Measurements from ENCODE around the gene SERINC5. TPM values are rescaled to one million over a fixed set of nuclear protein-coding genes. Genes with fewer than 3 reads are reported as not detected.
A peak's percentile ranks its signal among the peaks of the same experiment; 100 is the strongest.

SERINC5 gene
- total RNA-seq, 4 donors from 2014 or later: 6.5 to 9.3 (median 8.8) TPM

DNA sequence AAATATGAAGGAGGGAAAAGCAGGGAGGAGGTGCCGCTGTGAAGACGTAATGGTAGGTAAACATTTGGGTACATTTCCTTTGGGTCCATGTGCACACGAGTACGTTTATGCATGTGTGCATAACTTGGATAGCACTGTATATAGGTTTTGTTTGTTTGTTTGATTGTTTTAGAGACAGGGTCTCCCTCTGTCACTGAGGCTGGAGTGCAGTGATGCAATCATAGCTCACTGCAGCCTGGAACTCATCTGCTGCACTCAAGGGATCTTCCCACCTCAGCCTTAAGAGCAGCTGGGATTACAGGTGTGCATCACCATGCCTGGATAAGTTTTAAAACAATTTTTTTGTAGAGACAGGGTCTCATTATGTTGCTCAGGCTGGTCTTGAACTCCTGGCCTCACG, 126.7 kb downstream of the SERINC5 start:
- H3K36me3 ChIP-seq: no peaks in the 10 kb centered on the region
- no peak overlapping the region for H3K27ac ChIP-seq
- TF ChIP-seq, protein P1, sequence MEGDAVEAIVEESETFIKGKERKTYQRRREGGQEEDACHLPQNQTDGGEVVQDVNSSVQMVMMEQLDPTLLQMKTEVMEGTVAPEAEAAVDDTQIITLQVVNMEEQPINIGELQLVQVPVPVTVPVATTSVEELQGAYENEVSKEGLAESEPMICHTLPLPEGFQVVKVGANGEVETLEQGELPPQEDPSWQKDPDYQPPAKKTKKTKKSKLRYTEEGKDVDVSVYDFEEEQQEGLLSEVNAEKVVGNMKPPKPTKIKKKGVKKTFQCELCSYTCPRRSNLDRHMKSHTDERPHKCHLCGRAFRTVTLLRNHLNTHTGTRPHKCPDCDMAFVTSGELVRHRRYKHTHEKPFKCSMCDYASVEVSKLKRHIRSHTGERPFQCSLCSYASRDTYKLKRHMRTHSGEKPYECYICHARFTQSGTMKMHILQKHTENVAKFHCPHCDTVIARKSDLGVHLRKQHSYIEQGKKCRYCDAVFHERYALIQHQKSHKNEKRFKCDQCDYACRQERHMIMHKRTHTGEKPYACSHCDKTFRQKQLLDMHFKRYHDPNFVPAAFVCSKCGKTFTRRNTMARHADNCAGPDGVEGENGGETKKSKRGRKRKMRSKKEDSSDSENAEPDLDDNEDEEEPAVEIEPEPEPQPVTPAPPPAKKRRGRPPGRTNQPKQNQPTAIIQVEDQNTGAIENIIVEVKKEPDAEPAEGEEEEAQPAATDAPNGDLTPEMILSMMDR (IDR thresholded peaks at IDR 0.05): no peak
- H3K27me3 ChIP-seq: no peaks in the 10 kb centered on the region
- H3K9me3 ChIP-seq: no peaks in the 10 kb centered on the region
- no peak for ATAC-seq
- no peaks in the 10 kb centered on the region for H3K4me1 ChIP-seq
- 84 to 88% methylated on average over 5 of the region's 5 CpGs for WGBS, 2 donors (ENCODE audit: low coverage in 1 of 2)
- H3K4me3 ChIP-seq: no peak overlapping the region

DNA sequence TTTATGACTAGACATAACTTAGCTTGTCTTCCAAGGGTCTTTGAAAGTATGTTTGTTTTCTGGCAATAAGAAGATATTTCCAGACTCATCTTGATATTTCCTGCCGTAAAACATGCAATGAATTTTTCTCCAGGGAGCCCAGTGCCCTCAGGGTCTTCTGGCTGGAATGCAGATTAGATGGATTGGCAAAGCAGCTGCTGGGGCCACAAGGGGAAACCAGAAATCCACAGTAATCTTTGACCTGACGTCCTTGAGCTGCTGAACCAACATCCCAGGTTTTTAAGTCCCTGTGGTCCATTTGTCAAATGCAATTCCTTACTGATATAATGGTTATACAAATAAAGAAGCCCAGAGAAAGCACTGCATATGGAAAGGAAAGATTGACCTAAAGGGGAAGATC, 127.7 kb downstream of the SERINC5 start:
- no peaks in the 10 kb centered on the region for H3K4me1 ChIP-seq
- H3K9me3 ChIP-seq: no peaks in the 10 kb centered on the region
- no peak for ATAC-seq
- H3K36me3 ChIP-seq: no peaks in the 10 kb centered on the region
- H3K4me3 ChIP-seq: no peak overlapping the region
- H3K27ac ChIP-seq: no peak overlapping the region
- no peaks in the 10 kb centered on the region for H3K27me3 ChIP-seq
- WGBS, 2 donors (ENCODE audit: low coverage in 1 of 2): 61 to 78% methylated on average over 1 to 2 of the region's 2 CpGs
- TF ChIP-seq POLR2AphosphoS5 (IDR thresholded peaks at IDR 0.05): no peak
- TF ChIP-seq, protein P1 (IDR thresholded peaks at IDR 0.05): no peak
- TF ChIP-seq POLR2A (IDR thresholded peaks at IDR 0.05): no peak
- no peak for TF ChIP-seq EP300 (IDR thresholded peaks at IDR 0.05)

DNA sequence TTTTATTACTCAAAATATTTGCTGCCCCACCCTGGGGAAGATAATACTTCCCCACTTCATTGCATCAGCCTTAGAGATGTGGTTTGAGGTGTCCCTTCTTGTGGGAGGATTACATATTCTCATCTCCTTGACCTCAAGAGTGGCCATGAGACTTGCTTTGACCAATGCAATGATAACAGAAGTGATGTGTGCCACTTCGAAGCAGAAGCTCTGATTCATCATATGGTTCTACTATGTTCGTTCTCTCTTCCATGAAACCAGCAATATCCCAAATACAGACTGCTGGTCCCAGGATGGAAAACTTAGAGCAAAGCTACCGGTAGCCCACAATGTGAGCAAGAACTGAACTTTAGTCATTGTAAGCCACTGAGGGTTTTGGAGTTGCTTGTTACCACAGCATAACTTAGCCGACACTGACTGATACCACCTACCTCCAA, 128.7 kb downstream of the SERINC5 start:
- ATAC-seq: peak; percentile 46

DNA sequence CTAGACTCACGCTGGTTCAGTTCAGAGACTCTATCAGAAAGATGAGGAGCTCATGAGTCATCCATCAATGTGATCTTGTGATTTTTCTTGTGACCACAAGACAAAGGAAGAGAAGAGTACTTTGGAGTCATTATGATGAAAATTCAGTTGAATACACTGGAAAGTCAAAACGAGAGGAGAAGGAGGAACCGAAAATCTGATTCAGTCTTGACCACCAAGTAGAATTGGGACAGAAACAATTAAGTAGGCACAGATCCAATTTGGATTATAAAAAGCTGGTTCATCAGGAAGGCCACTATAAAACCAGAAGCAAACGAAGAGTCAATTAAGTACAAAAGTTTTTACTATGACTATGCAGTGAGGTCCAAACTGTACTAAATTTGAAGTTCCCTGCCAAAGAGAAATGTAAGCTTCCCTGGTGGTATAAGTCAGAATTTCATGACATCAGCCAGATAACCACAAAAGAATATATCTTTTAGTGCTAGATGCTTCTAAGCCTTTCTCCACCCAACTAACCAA, 129.8 kb downstream of the SERINC5 start:
- TF ChIP-seq, protein P1 (IDR thresholded peaks at IDR 0.05): no peak
- no peak for TF ChIP-seq EP300 (IDR thresholded peaks at IDR 0.05)
- no peak for TF ChIP-seq POLR2AphosphoS5 (IDR thresholded peaks at IDR 0.05)
- TF ChIP-seq POLR2A (IDR thresholded peaks at IDR 0.05): no peak

More for the DNA sequence above, 128.7 kb downstream of the SERINC5 start:
- Histone ChIP-seq H3K4me1 (no peaks in the 10 kb centered on the region), H3K36me3 (no peaks in the 10 kb centered on the region), H3K4me3 (no peak overlapping the region), H3K9me3 (no peaks in the 10 kb centered on the region), H3K27me3 (no peaks in the 10 kb centered on the region), H3K27ac (no peak overlapping the region)
- WGBS, 2 donors (ENCODE audit: low coverage in 1 of 2): 87 to 88% methylated on average over 3 to 4 of the region's 4 CpGs
- no peak for TF ChIP-seq EP300 (IDR thresholded peaks at IDR 0.05)

DNA sequence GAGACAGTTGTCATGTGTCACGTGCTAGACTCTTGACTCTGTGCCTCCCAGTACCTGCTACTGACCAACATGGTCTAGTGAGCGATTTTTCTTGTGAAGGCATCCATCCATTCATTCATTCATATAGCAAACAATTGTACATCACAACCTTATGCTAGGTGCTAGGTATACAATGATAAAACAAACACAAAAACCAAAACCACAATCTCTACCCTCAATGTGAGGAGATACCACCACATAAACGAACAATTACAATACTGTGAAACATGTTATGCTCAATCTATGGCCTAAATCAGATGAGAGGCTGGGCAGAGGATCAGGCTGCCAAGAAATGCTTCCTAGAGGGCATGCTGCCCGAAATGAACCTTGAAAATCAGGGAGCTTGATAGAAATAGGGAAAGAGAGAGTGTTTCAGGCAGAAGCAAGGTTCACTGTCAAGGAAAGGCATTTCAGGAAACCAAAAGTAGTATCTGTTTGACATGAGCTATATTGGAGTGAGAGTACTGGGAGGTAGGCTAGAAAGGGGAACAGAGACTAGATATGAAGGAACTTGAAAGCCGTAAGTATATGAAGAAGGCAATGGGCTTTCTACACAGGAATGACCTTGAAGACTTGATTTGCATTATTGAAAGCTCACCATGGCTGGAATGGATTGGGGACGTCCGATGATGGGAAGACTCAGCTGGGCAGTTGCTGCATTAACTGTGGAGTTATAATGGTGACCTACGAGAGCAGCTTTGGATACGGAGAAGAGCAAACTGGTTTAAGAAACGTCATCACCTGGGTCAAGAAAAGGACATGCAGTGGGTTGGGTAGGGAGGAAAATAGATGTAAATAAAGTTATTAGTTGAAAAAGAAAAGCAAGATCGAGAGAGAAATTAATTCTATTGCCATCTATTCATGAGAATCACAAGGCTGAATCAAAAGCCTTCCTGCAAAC, 130.6 kb downstream of the SERINC5 start:
- Histone ChIP-seq H3K4me3 (no peak overlapping the region), H3K9me3 (no peaks in the 10 kb centered on the region), H3K36me3 (no peaks in the 10 kb centered on the region), H3K27ac (peak overlapping the region in 1 of 4 donors; percentile 42), H3K4me1 (no peaks in the 10 kb centered on the region), H3K27me3 (no peaks in the 10 kb centered on the region)
- 78 to 86% methylated on average over 8 to 9 of the region's 11 CpGs for WGBS, 2 donors (ENCODE audit: low coverage in 1 of 2)
- peak; percentile 42 for ATAC-seq
- TF ChIP-seq POLR2A (IDR thresholded peaks at IDR 0.05): no peak
- TF ChIP-seq, protein P1 (IDR thresholded peaks at IDR 0.05): no peak
- no peak for TF ChIP-seq EP300 (IDR thresholded peaks at IDR 0.05)
- TF ChIP-seq POLR2AphosphoS5 (IDR thresholded peaks at IDR 0.05): no peak

More for the DNA sequence above, 129.8 kb downstream of the SERINC5 start:
- no peak overlapping the region for H3K27ac ChIP-seq
- H3K4me1 ChIP-seq: no peaks in the 10 kb centered on the region
- H3K9me3 ChIP-seq: no peaks in the 10 kb centered on the region
- WGBS, 2 donors (ENCODE audit: low coverage in 1 of 2): 53 to 93% methylated on average over 2 to 4 of the region's 4 CpGs
- H3K36me3 ChIP-seq: no peaks in the 10 kb centered on the region
- ATAC-seq: peak; percentile 52
- no peak overlapping the region for H3K4me3 ChIP-seq
- H3K27me3 ChIP-seq: no peaks in the 10 kb centered on the region

Data from gastroesophageal sphincter (tissue), 4 donors.